ENCODE measurements around the gene ANKRD9. TPM values are rescaled to one million over a fixed set of nuclear protein-coding genes. Genes with fewer than 3 reads are reported as not detected.

The ANKRD9 gene
- total RNA-seq, 1 experiment from 2014 or later, result 29.8 TPM

DNA sequence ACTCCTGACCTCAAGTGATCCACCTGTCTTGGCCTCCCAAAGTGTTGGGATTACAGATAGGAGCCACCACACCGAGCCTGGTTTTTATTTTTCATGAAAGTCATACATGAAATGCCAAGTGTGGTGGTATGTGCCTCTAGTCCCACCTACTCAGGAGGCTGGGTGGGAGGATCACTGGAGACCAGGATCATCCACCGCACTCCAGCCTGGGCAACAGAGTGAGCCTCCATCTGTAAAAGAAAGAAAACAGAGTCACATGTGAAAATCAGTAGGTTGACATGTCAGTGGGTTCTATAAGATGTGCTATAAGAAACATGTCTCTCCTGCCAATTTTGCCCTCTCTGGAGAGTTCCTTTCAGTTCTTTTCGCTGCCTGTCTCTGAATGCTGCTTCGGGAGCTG is 28.2 kb downstream of the ANKRD9 start:
- H3T11ph ChIP-seq (ENCODE audit: low read length), result no peak overlapping the region
- no peaks in the 10 kb centered on the region for H3K27me3 ChIP-seq (ENCODE audit: insufficient read depth, low read length)
- no peak overlapping the region for H3K9ac ChIP-seq (ENCODE audit: extremely low read depth, insufficient read length, low read length)
- no peaks in the 10 kb centered on the region for H3K23me2 ChIP-seq (ENCODE audit: insufficient read length, low read depth, low read length, poor library complexity, severe bottlenecking)
- no peak overlapping the region for H4K91ac ChIP-seq (ENCODE audit: insufficient read length, low read depth, low read length)
- H3K56ac ChIP-seq (ENCODE audit: insufficient read length, low read depth, low read length), result no peak overlapping the region
- no peak overlapping the region for H4K5ac ChIP-seq (ENCODE audit: insufficient read length, low read depth, low read length)
- no peak overlapping the region for H3K4me2 ChIP-seq (ENCODE audit: insufficient read depth, insufficient read length, low read length)
- H3K4me3 Mint-ChIP-seq, result no peak overlapping the region
- H3K79me1 ChIP-seq (ENCODE audit: insufficient read depth, low read depth, low read length, poor library complexity, severe bottlenecking), result no peaks in the 10 kb centered on the region
- H3K4me1 ChIP-seq (ENCODE audit: insufficient read depth, low read length), result no peaks in the 10 kb centered on the region
- no peak for TF ChIP-seq CTCF (conservative IDR thresholded peaks at IDR 0.05)
- no peaks in the 10 kb centered on the region for H3K79me2 ChIP-seq (ENCODE audit: insufficient read depth, low read length)
- DNase-seq, result no peak
- no peaks in the 10 kb centered on the region for H3K4me1 Mint-ChIP-seq
- H3K14ac ChIP-seq (ENCODE audit: insufficient read depth, low read length), result no peak overlapping the region
- no peaks in the 10 kb centered on the region for H3K9me3 ChIP-seq (ENCODE audit: control insufficient read depth, low read depth, low read length)
- no peak overlapping the region for H2BK15ac ChIP-seq (ENCODE audit: low read depth, low read length)
- H2BK12ac ChIP-seq (ENCODE audit: insufficient read length, low read depth, low read length), result no peak overlapping the region
- no peak overlapping the region for H2BK20ac ChIP-seq (ENCODE audit: low read depth, low read length, poor library complexity, severe bottlenecking)
- peak overlapping the region in 1 of 3 experiments; percentile 17; a peak in 1 of 7 replicates for H3K27ac Mint-ChIP-seq
- H2AK5ac ChIP-seq (ENCODE audit: insufficient read length, low read length), result no peak overlapping the region
- H3K9me3 Mint-ChIP-seq, result no peaks in the 10 kb centered on the region; a peak in 1 of 5 replicates
- no peak overlapping the region for H3K27ac ChIP-seq (ENCODE audit: insufficient read length, low read depth, low read length)
- no peak overlapping the region for H3K4ac ChIP-seq (ENCODE audit: low read depth, low read length)
- H3K36me3 Mint-ChIP-seq (ENCODE audit: insufficient read depth in 1 of 3, low read depth in 3 of 3), result peaks cover 0 to 14% (median 4%) of the 10 kb centered on the region in 3 experiments; a peak in 4 of 7 replicates
- H3K23ac ChIP-seq (ENCODE audit: insufficient read length, low read depth, low read length), result no peak overlapping the region
- WGBS (ENCODE audit: extremely low coverage, insufficient read length, low lambda C conversion rate), result no CpG with 5 or more reads among the region's 4 CpGs
- no peak overlapping the region for H2BK5ac ChIP-seq (ENCODE audit: insufficient read length, low read length)
- no peaks in the 10 kb centered on the region for H4K20me1 ChIP-seq (ENCODE audit: control insufficient read depth, insufficient read depth, insufficient read length)
- H3K27me3 Mint-ChIP-seq (ENCODE audit: low read depth), result no peaks in the 10 kb centered on the region
- no peak overlapping the region for H2BK120ac ChIP-seq (ENCODE audit: low read depth, low read length, poor library complexity, severe bottlenecking)
- no peak overlapping the region for H2AFZ ChIP-seq (ENCODE audit: low read length)
- H4K8ac ChIP-seq (replicated peaks; ENCODE audit: insufficient read length, low read depth, low read length), result no peak overlapping the region
- H3K18ac ChIP-seq (ENCODE audit: insufficient read length, low read depth, low read length), result no peak overlapping the region

All from H9 (cell line).